B cell (primary cell): Measurements from ENCODE around the gene ADAM30. TPM values are rescaled to one million over a fixed set of nuclear protein-coding genes. Genes with fewer than 3 reads are reported as not detected.

Experiments used
- ATAC-seq: fragments of 200-7000 bp; cut with Tn5 transposase; one replicate; pipeline ENCODE4 v1.10.0; 2021; ENCODE audit warnings: low read depth, mild to moderate bottlenecking, moderate number of reproducible peaks, moderate library complexity
- CTCF ChIA-PET: fragments of 350-600 bp; sonication (Branson Sonifier 250); formaldehyde crosslinking; loops from one replicate; lab custom pipeline; 2021; ENCODE audit warnings: antibody characterized with exemption, inconsistent platforms; lab: Charles Lee
- POLR2A ChIA-PET: fragments of 350-600 bp; sonication (Branson Sonifier 250); formaldehyde crosslinking; loops from one replicate; lab custom pipeline; 2021; ENCODE audit warnings: antibody characterized with exemption; lab: Charles Lee
- DNase-seq: peaks from one replicate; pipeline ENCODE4 v3.0.0; 2013
- H2AFZ ChIP-seq: 2 replicates; pipeline ENCODE4 v1.6.1; 2012; ENCODE audit warnings: mild to moderate bottlenecking, low read depth, low read length; ENCODE audit not compliant: insufficient read depth, poor library complexity, severe bottlenecking
- H3K27ac ChIP-seq, 2 donors: 1 replicate in 1 of 2; 2 replicates in 1 of 2; pipeline ENCODE4 v1.5.1; 2012 to 2013; ENCODE audit warnings: low read length in 2 of 2, mild to moderate bottlenecking in 2 of 2, moderate library complexity in 1 of 2
- H3K27me3 ChIP-seq, 4 experiments: fragments of 200-600 bp in 1 of 4; sonication (generic) in 1 of 4; replicated peaks in 1 of 4; 1 replicate in 2 of 4; 2 replicates in 2 of 4; pipeline versions ENCODE4 v1.6.1 to v1.7.0; 2013 to 2016; ENCODE audit warnings: low read length in 3 of 4, mild to moderate bottlenecking in 2 of 4, mixed read lengths in 1 of 4, moderate library complexity in 1 of 4; ENCODE audit not compliant: insufficient read depth in 4 of 4, control insufficient read depth in 3 of 4; ENCODE audit errors: control extremely low read depth in 1 of 4
- H3K36me3 ChIP-seq, 2 experiments: replicated peaks in 1 of 2; 1 replicate in 1 of 2; 2 replicates in 1 of 2; pipeline versions ENCODE4 v1.6.1 to v1.7.1; 2013; ENCODE audit warnings: low read length in 1 of 2; ENCODE audit not compliant: insufficient read depth in 2 of 2, control insufficient read depth in 1 of 2; ENCODE audit errors: control extremely low read depth in 1 of 2, extremely low read depth in 1 of 2
- H3K4me1 ChIP-seq, 2 donors: fragments of 200-600 bp in 1 of 2; sonication (generic) in 1 of 2; 1 replicate in 1 of 2; 2 replicates in 1 of 2; pipeline versions ENCODE4 v1.5.1 to v1.6.1; 2013 to 2017; ENCODE audit warnings: low read length in 2 of 2; ENCODE audit not compliant: control insufficient read depth in 2 of 2, insufficient read depth in 2 of 2
- H3K4me2 ChIP-seq: replicated peaks from 2 replicates; pipeline ENCODE3; 2012; ENCODE audit warnings: mild to moderate bottlenecking, low read depth, low read length; ENCODE audit not compliant: poor library complexity, severe bottlenecking
- H3K4me3 ChIP-seq, 5 experiments: fragments of 200-600 bp in 1 of 5; sonication (generic) in 1 of 5; 1 replicate in 3 of 5; 2 replicates in 2 of 5; pipeline versions ENCODE4 v1.5.1 to v1.7.0; 2011 to 2016; ENCODE audit warnings: low read length in 4 of 5, mild to moderate bottlenecking in 4 of 5, low read depth in 2 of 5, control low read depth in 1 of 5, moderate library complexity in 1 of 5; ENCODE audit not compliant: insufficient read depth in 1 of 5; ENCODE audit errors: control extremely low read depth in 1 of 5, extremely low read depth in 1 of 5
- H3K79me2 ChIP-seq: fragments of 200-600 bp; sonication (generic); one replicate; pipeline ENCODE4 v1.6.0; 2016; ENCODE audit warnings: low read length; ENCODE audit not compliant: control insufficient read depth, insufficient read depth
- H3K9ac ChIP-seq: fragments of 200-600 bp; sonication (generic); 2 replicates; pipeline ENCODE4 v1.6.1; 2017; ENCODE audit warnings: mild to moderate bottlenecking, low read length, moderate library complexity
- H3K9me3 ChIP-seq, 3 donors: one replicate each; pipeline versions ENCODE4 v1.6.1 to v1.7.1; 2013; ENCODE audit warnings: low read length in 2 of 3; ENCODE audit not compliant: control insufficient read depth in 2 of 3, insufficient read depth in 1 of 3; ENCODE audit errors: control extremely low read depth in 1 of 3
- H4K20me1 ChIP-seq: 2 replicates; pipeline ENCODE4 v1.6.0; 2012; ENCODE audit warnings: mild to moderate bottlenecking, low read length; ENCODE audit not compliant: insufficient read depth, control insufficient read depth, poor library complexity, severe bottlenecking
- H3K27ac Mint-ChIP-seq: one replicate; pipeline ENCODE4 v1.8.0; 2021; ENCODE audit warnings: mixed read lengths
- H3K27me3 Mint-ChIP-seq: one replicate; pipeline ENCODE4 v1.8.0; 2021; ENCODE audit warnings: mixed read lengths
- H3K4me1 Mint-ChIP-seq: one replicate; pipeline ENCODE4 v1.8.0; 2021; ENCODE audit warnings: mixed read lengths
- H3K4me3 Mint-ChIP-seq: one replicate; pipeline ENCODE4 v1.8.0; 2021; ENCODE audit warnings: mixed read lengths
- H3K9me3 Mint-ChIP-seq: one replicate; pipeline ENCODE4 v1.8.0; 2022; ENCODE audit warnings: mixed read lengths; ENCODE audit not compliant: insufficient read depth
- EZH2 ChIP-seq: IDR thresholded peaks from 2 replicates; pipeline ENCODE4 v1.6.1; 2012; ENCODE audit warnings: borderline replicate concordance, low read depth, mild to moderate bottlenecking, moderate library complexity, low read length; ENCODE audit not compliant: insufficient read depth, poor library complexity, severe bottlenecking
- WGBS: methylation state at CpG from one replicate; pipeline ENCODE4 v1.1.5; 2013; ENCODE audit warnings: missing lambda C conversion rate; ENCODE audit not compliant: insufficient coverage; 5-methylcytosine and 5-hydroxymethylcytosine counted together
- intact Hi-C: fragments of 100-400 bp; cut with micrococcal nuclease; formaldehyde crosslinking; loops from one replicate; pipeline ENCODE4 v1.10.0; 2022
- polyA plus RNA-seq: library from polyadenylated mRNA; depleted of rRNA; stranded (reverse); fragments of >200 nt; gene quantifications from 2 replicates; pipeline ENCODE4 v1.2.3, GENCODE V29; 2012
- total RNA-seq, 2 donors: library from RNA; stranded (reverse); fragments of 120-200 nt in 1 of 2; gene quantifications; 1 replicate in 1 of 2; 2 replicates in 1 of 2; pipeline versions ENCODE4 v1.2.3 to v1.2.4, GENCODE V29; 2013 to 2022
- TF ChIP-seq, protein P1 (sequence below): fragments of 200-600 bp; IDR thresholded peaks from one replicate; pipeline ENCODE4 v1.8.0; 2022; ENCODE audit warnings: antibody characterized with exemption, mild to moderate bottlenecking

Gene ADAM30
- total and polyA plus RNA-seq, 2 donors (not counting 1 experiment from before 2014, with no cell fraction given), result not detected

DNA sequence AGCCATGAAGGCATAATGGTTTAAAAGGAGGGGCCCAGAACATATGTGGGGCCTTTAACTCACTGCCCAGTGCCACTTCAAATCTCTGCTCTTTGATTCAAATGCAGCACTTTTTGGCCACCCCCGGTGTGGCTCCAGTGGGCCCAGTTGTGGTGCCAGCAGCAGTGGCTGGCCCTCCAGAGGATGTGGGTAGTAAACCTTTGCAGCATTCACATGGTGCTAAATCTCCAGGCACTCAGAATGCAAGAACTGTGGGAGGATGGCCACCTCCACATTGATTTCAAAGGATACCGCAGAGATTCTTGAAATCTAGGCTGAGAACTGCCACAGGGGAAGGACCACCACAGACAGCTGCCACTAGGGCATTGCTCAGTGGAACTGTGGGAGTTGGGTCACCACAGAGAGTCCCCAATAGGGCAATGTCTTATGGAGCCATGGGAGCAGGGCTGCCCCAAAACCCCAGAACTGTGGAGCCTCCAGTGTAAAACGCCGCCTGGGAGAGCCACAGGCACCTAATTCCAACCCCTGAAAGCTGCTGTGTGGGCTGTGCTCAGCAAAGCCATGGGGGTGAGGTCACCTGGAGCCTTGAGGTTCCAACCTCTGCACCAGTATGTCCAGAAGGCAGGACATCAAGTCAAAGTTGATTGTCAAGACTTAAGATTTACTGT, 6.6 kb upstream of the ADAM30 start:
- DNase-seq, result no peak
- no peaks in the 10 kb centered on the region for H4K20me1 ChIP-seq
- peaks cover 4 to 8% (median 6%) of the 10 kb centered on the region in 3 donors for H3K9me3 ChIP-seq
- H3K4me3 ChIP-seq, result no peak overlapping the region
- Mint-ChIP-seq H3K4me1 (no peaks in the 10 kb centered on the region), H3K27ac (no peak overlapping the region), H3K9me3 (peaks cover 7% of the 10 kb centered on the region), H3K27me3 (peaks cover 9% of the 10 kb centered on the region), H3K4me3 (no peak overlapping the region)
- WGBS, result 100% methylated on average over 4 of the region's 4 CpGs
- H3K27ac ChIP-seq, result no peak overlapping the region
- TF ChIP-seq, protein P1, sequence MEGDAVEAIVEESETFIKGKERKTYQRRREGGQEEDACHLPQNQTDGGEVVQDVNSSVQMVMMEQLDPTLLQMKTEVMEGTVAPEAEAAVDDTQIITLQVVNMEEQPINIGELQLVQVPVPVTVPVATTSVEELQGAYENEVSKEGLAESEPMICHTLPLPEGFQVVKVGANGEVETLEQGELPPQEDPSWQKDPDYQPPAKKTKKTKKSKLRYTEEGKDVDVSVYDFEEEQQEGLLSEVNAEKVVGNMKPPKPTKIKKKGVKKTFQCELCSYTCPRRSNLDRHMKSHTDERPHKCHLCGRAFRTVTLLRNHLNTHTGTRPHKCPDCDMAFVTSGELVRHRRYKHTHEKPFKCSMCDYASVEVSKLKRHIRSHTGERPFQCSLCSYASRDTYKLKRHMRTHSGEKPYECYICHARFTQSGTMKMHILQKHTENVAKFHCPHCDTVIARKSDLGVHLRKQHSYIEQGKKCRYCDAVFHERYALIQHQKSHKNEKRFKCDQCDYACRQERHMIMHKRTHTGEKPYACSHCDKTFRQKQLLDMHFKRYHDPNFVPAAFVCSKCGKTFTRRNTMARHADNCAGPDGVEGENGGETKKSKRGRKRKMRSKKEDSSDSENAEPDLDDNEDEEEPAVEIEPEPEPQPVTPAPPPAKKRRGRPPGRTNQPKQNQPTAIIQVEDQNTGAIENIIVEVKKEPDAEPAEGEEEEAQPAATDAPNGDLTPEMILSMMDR, result no peak
- no peak for ATAC-seq
- intact Hi-C loops, result no loop called here
- no peaks in the 10 kb centered on the region for H3K79me2 ChIP-seq
- H3K9ac ChIP-seq, result no peak overlapping the region
- H3K27me3 ChIP-seq, result peaks cover 0 to 6% (median 0%) of the 10 kb centered on the region in 4 experiments
- no peaks in the 10 kb centered on the region for H3K4me1 ChIP-seq
- POLR2A ChIA-PET, result no interaction called here
- no peak overlapping the region for H2AFZ ChIP-seq
- CTCF ChIA-PET, result no interaction called here
- H3K4me2 ChIP-seq, result no peak overlapping the region
- no peaks in the 10 kb centered on the region for H3K36me3 ChIP-seq

DNA sequence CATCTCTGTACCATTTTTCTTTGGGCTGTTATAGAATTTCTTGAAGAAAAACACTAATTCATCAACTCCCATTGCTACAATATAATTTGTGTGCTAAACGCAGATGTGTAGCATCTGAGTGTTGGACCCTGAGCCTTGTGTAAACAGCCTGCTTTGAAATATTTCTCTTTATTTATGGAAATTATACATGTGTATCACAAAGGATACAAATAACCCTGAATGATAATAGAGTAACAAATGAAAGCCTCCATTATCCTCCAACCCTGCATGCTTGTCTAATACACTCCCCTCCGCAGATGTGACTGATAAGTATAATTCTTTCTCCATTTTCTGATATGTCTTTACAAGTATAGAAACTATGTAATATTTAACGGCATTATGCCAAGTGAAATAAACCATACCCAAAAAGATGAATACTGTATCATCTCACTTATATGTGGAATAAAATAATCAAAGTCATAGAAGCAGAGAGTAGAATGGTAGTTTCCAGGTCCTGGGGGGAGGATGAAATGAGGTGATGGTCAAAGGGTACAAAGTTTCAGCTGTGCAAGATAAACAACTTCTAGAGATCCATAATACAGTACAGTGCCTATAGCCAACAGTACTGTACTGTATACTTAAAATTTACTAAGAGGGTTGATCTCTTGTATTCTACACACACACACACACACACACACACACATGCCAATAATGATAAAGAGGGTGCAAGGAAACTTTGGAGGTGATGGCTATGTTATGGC, 2.8 kb upstream of the ADAM30 start:
- intact Hi-C loops, result no loop called here
- H2AFZ ChIP-seq, result no peak overlapping the region
- ATAC-seq (no peak), DNase-seq (no peak)
- TF ChIP-seq, protein P1, result no peak
- TF ChIP-seq EZH2, result no peak
- H3K36me3 ChIP-seq, result no peaks in the 10 kb centered on the region
- Mint-ChIP-seq H3K4me1 (no peaks in the 10 kb centered on the region), H3K27me3 (peaks cover 18% of the 10 kb centered on the region), H3K27ac (no peak overlapping the region), H3K9me3 (no peaks in the 10 kb centered on the region), H3K4me3 (no peak overlapping the region)
- H3K27me3 ChIP-seq, result peaks cover 0 to 11% (median 0%) of the 10 kb centered on the region in 4 experiments
- ChIA-PET CTCF (no interaction called here), POLR2A (no interaction called here)
- peaks cover 0 to 6% (median 0%) of the 10 kb centered on the region in 3 donors for H3K9me3 ChIP-seq
- no peak overlapping the region for H3K9ac ChIP-seq
- no peak overlapping the region for H3K4me3 ChIP-seq
- no peaks in the 10 kb centered on the region for H4K20me1 ChIP-seq
- no peak overlapping the region for H3K27ac ChIP-seq
- no CpG with 5 or more reads among the region's 3 CpGs for WGBS
- H3K79me2 ChIP-seq, result no peaks in the 10 kb centered on the region
- no peak overlapping the region for H3K4me2 ChIP-seq
- H3K4me1 ChIP-seq, result no peaks in the 10 kb centered on the region
